ENCODE results near the gene KCNK17. TPM values are rescaled to one million over a fixed set of nuclear protein-coding genes. Genes with fewer than 3 reads are reported as not detected.

Gene KCNK17
- total RNA-seq, 5 donors from 2014 or later (not counting 1 experiment from before 2014, with no cell fraction given), result 0.38 TPM; not detected in 4

DNA sequence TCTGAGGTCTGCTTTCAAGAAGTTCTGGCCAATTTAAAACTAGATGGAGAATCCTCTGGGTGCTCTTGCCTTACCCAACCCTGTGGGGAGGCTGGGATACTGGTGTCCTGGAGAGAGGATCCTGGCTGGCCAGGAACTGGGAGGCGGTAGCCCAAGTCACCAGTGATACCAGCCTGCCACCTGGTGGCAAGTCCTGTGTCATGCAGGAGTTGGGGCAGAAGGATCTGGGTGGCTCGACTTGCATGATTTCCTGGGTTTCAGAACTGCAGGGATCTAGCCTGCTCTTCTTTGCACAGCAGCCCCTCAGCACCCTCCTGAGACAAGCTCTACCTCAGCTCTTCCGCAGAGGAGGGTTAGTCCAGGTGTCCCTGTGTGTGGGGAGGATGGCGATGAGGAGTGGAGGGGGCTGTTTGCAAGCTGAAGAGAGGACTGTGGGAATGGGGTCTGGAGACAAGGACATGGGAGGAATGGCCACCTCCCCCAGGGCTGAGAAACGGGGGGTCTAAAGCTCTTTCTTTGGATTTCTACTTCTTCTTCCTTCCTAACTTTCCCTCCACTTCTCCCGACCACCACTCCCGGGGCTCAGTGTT is 4.2 kb downstream of the KCNK17 start:
- Histone ChIP-seq H3K4me3 (ENCODE audit: control insufficient read depth in 1 of 2, extremely low read depth in 1 of 2, low read length in 1 of 2) (no peak overlapping the region), H3K27ac (ENCODE audit: low read length) (no peak overlapping the region), H3K36me3 (ENCODE audit: control insufficient read depth in 2 of 2, extremely low read depth in 1 of 2, insufficient read depth in 1 of 2, low read length in 1 of 2) (no peaks in the 10 kb centered on the region), H3K4me1 (ENCODE audit: control insufficient read depth in 1 of 2, extremely low read depth in 1 of 2, insufficient read depth in 2 of 2, low read length in 2 of 2) (peaks cover 0 to 17% of the 10 kb centered on the region in 2 experiments), H3K27me3 (replicated peaks in 1 of 2; ENCODE audit: control insufficient read depth in 2 of 2, extremely low read depth in 1 of 2, insufficient read depth in 2 of 2, low read length in 1 of 2) (peaks cover 0 to 42% of the 10 kb centered on the region in 2 experiments), H3K9me3 (no peaks in the 10 kb centered on the region)
- ATAC-seq (replicated peaks in 1 of 4) (peak in 2 of 4 experiments; percentile 48 to 50), DNase-seq (peak in 29 of 35 experiments; percentile 4 to 65 (median 36))
- CTCF ChIA-PET, result interaction anchor here (0.6 to 1.5 kb wide), 10 partner anchors 34 to 442 kb away, joined by 3 to 6 read pairs (median 3); no protein-coding TSS in a partner anchor
- H3K36me3 Mint-ChIP-seq, result no peaks in the 10 kb centered on the region
- H3K27ac Mint-ChIP-seq, result no peak overlapping the region
- H3K27me3 Mint-ChIP-seq, result peaks cover 19 to 44% of the 10 kb centered on the region in 2 donors
- H3K4me1 Mint-ChIP-seq, result peaks cover 0 to 4% (median 3%) of the 10 kb centered on the region in 3 donors
- POLR2A ChIA-PET, result no interaction called here
- H3K9me3 Mint-ChIP-seq, result no peaks in the 10 kb centered on the region
- no peak overlapping the region for H3K4me3 Mint-ChIP-seq
- WGBS (ENCODE audit: insufficient coverage), result 31% methylated on average over 3 of the region's 7 CpGs

DNA sequence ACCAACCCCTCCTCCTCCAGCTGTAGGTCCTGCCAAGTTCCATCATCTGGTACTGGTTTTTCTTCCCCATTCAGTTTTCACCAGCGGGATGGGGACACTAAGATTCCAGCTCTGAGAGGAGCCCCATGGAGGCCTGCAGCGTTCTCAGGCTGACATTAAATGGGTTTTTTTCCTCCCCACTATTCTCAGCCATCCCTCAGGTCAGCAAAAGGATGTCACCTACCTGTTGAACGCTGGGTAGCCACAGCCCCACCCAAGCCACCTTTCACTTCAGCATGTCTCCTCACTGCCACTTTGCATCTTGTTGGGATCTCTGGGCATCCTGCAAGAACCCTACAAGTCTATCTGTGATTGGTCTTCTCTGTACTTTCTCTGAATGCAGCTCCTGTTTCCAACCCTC is 6.8 kb downstream of the KCNK17 start:
- Histone ChIP-seq H3K4me1 (ENCODE audit: control insufficient read depth in 1 of 2, extremely low read depth in 1 of 2, insufficient read depth in 2 of 2, low read length in 2 of 2) (peaks cover 0 to 9% of the 10 kb centered on the region in 2 experiments), H3K4me3 (ENCODE audit: control insufficient read depth in 1 of 2, extremely low read depth in 1 of 2, low read length in 1 of 2) (no peak overlapping the region), H3K27ac (ENCODE audit: low read length) (no peak overlapping the region), H3K36me3 (ENCODE audit: control insufficient read depth in 2 of 2, extremely low read depth in 1 of 2, insufficient read depth in 1 of 2, low read length in 1 of 2) (no peaks in the 10 kb centered on the region), H3K27me3 (replicated peaks in 1 of 2; ENCODE audit: control insufficient read depth in 2 of 2, extremely low read depth in 1 of 2, insufficient read depth in 2 of 2, low read length in 1 of 2) (peaks cover 0 to 16% of the 10 kb centered on the region in 2 experiments), H3K9me3 (no peaks in the 10 kb centered on the region)
- Mint-ChIP-seq H3K4me1 (peaks cover 4 to 8% (median 8%) of the 10 kb centered on the region in 3 donors), H3K27ac (no peak overlapping the region), H3K9me3 (no peaks in the 10 kb centered on the region), H3K4me3 (no peak overlapping the region), H3K36me3 (no peaks in the 10 kb centered on the region), H3K27me3 (peaks cover 16 to 22% of the 10 kb centered on the region in 2 donors)
- ChIA-PET CTCF (interaction anchor here (0.8 to 1.1 kb wide), 3 partner anchors 143 to 435 kb away, joined by 3 read pairs; no protein-coding TSS in a partner anchor), POLR2A (no interaction called here)
- 76% methylated on average over 2 of the region's 3 CpGs for WGBS (ENCODE audit: insufficient coverage)
- ATAC-seq (replicated peaks in 1 of 4) (no peak), DNase-seq (no peak)

DNA sequence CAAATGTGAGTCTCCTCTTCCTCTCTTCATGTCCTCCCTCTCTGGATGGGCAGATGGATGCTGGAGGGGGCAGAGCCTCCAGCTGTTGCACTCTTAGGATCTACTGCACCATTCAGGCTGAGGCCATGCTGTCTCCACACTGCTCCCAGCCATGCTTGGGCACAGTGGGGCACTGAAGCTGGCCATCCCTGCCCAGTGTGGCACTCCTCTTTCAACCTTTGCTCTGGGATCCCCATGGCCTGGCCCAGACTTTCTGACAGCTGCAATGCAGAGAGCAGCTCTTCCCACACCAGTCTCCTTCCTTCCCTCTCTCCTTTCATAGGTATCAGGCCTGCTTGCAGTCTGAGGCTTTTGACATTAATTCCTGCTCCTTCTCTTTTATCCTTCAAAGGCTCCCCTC is 9.3 kb downstream of the KCNK17 start:
- Mint-ChIP-seq H3K27me3 (peaks cover under 1 to 6% of the 10 kb centered on the region in 2 donors), H3K9me3 (no peaks in the 10 kb centered on the region), H3K4me1 (peaks cover 4 to 9% (median 5%) of the 10 kb centered on the region in 3 donors), H3K4me3 (no peak overlapping the region), H3K27ac (no peak overlapping the region), H3K36me3 (no peaks in the 10 kb centered on the region)
- peaks cover 0 to 9% of the 10 kb centered on the region in 2 experiments for H3K4me1 ChIP-seq (ENCODE audit: control insufficient read depth in 1 of 2, extremely low read depth in 1 of 2, insufficient read depth in 2 of 2, low read length in 2 of 2)
- ATAC-seq (replicated peaks in 1 of 4) (no peak), DNase-seq (no peak)
- no peak overlapping the region for H3K27ac ChIP-seq (ENCODE audit: low read length)
- ChIA-PET POLR2A (interaction anchor here in 1 of 2 donors (0.7 kb wide), 1 partner anchor 431 kb away, joined by 3 read pairs; no protein-coding TSS in a partner anchor), CTCF (interaction anchor here (0.6 to 2.8 kb wide), 11 partner anchors 24 to 1868 kb away, joined by 3 to 15 read pairs (median 3); no protein-coding TSS in a partner anchor)
- peaks cover 0 to 10% of the 10 kb centered on the region in 2 experiments for H3K27me3 ChIP-seq (replicated peaks in 1 of 2; ENCODE audit: control insufficient read depth in 2 of 2, extremely low read depth in 1 of 2, insufficient read depth in 2 of 2, low read length in 1 of 2)
- H3K4me3 ChIP-seq (ENCODE audit: control insufficient read depth in 1 of 2, extremely low read depth in 1 of 2, low read length in 1 of 2), result no peak overlapping the region
- no peaks in the 10 kb centered on the region for H3K9me3 ChIP-seq
- no peaks in the 10 kb centered on the region for H3K36me3 ChIP-seq (ENCODE audit: control insufficient read depth in 2 of 2, extremely low read depth in 1 of 2, insufficient read depth in 1 of 2, low read length in 1 of 2)

DNA sequence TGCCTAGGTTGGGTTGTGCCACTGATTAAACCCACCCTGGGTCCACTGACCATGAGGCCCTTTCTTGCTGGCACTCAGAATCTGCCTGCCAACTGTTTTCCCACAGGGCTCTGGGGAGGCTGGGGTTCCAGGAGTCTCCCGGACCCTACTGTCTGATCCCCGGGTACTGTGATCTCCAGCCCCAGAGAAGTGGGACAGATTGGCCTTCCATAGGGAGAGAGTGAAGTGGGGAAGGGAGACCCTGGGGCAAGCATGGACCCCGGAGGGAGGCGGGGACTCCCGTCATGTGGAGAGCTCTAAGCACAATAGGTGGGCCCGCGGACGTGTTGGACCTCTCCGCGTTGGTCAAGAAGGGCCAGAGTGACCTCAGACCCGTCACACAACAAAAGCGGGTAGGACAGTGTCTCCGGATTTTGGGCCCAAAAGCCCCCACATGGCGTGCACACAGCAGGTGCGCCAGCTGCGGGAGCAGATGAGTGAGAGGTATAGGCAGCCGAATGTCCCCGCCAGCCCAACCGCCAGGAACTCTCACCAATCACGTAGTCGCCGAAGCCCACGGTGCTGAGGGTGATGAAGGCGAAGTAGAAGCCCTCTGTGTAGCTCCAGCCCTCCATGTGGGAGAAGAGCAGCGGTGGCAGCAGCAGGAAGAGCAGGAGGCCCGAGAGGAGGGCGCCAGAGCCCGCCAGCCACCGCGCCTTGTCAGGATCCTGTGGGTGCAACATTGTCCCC is 10.6 kb downstream of the KCNK17 start:
- H3K4me1 Mint-ChIP-seq, result peaks cover 4 to 9% (median 5%) of the 10 kb centered on the region in 3 donors
- ATAC-seq (replicated peaks in 1 of 4) (no peak), DNase-seq (peak in 2 of 35 experiments; percentile 2 to 8)
- Histone ChIP-seq H3K27me3 (replicated peaks in 1 of 2; ENCODE audit: control insufficient read depth in 2 of 2, extremely low read depth in 1 of 2, insufficient read depth in 2 of 2, low read length in 1 of 2) (peaks cover 0 to 12% of the 10 kb centered on the region in 2 experiments), H3K27ac (ENCODE audit: low read length) (no peak overlapping the region), H3K4me1 (ENCODE audit: control insufficient read depth in 1 of 2, extremely low read depth in 1 of 2, insufficient read depth in 2 of 2, low read length in 2 of 2) (peaks cover 0 to 9% of the 10 kb centered on the region in 2 experiments), H3K4me3 (ENCODE audit: control insufficient read depth in 1 of 2, extremely low read depth in 1 of 2, low read length in 1 of 2) (no peak overlapping the region), H3K9me3 (no peaks in the 10 kb centered on the region), H3K36me3 (ENCODE audit: control insufficient read depth in 2 of 2, extremely low read depth in 1 of 2, insufficient read depth in 1 of 2, low read length in 1 of 2) (no peaks in the 10 kb centered on the region)
- no peaks in the 10 kb centered on the region for H3K9me3 Mint-ChIP-seq
- peaks cover 0 to 8% of the 10 kb centered on the region in 2 donors for H3K27me3 Mint-ChIP-seq
- POLR2A ChIA-PET, result interaction anchor here in 1 of 2 donors (0.8 kb wide), 1 partner anchor 428 kb away, joined by 3 read pairs; no protein-coding TSS in a partner anchor
- H3K27ac Mint-ChIP-seq, result no peak overlapping the region
- CTCF ChIA-PET, result interaction anchor here (0.5 to 2.5 kb wide), 10 partner anchors 38 to 431 kb away, joined by 3 to 28 read pairs (median 6); no protein-coding TSS in a partner anchor
- WGBS (ENCODE audit: insufficient coverage), result 78% methylated on average over 25 of the region's 30 CpGs
- H3K4me3 Mint-ChIP-seq, result peak overlapping the region in 1 of 3 donors; percentile 55
- H3K36me3 Mint-ChIP-seq, result no peaks in the 10 kb centered on the region

DNA sequence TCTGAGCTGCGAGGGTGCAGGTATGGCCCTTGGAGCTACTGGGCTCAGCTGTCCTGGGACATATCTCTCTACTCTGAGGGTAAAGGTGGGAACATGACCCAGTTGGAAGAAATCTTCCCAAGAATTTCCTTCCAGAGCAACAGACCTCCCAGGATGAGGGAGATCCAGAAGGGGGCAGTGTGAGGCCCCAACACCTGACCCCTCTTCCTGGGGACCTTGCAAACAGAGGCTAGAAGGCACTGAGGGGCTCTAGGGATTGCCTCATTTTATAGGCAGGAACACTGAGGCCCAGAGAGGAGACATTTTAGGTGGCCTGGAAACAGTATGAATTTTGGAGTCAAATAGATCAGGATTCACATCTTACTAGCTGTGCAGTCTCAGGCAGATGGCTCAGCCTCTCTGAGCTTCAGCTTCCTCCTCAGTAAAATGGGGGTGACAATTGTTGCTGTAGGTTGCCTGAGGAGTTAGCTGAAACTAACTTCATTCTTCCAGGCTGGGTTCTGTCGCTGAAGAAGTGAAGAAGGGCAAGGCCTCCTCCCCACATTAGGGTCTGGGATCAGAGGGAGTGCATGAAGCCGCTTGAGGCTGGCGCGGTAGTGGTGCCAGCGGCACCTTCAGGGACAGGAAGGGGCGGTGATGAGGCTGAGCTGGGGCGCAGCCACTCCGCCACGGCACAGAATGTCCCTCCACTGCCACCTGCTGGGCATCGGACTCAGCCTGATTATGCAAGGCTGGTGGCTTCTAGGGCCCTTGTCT is 11.4 kb downstream of the KCNK17 start:
- Histone ChIP-seq H3K36me3 (ENCODE audit: control insufficient read depth in 2 of 2, extremely low read depth in 1 of 2, insufficient read depth in 1 of 2, low read length in 1 of 2) (no peaks in the 10 kb centered on the region), H3K27ac (ENCODE audit: low read length) (no peak overlapping the region), H3K4me3 (ENCODE audit: control insufficient read depth in 1 of 2, extremely low read depth in 1 of 2, low read length in 1 of 2) (peak overlapping the region; percentile 12 to 48), H3K9me3 (no peaks in the 10 kb centered on the region), H3K4me1 (ENCODE audit: control insufficient read depth in 1 of 2, extremely low read depth in 1 of 2, insufficient read depth in 2 of 2, low read length in 2 of 2) (peaks cover 0 to 9% of the 10 kb centered on the region in 2 experiments), H3K27me3 (replicated peaks in 1 of 2; ENCODE audit: control insufficient read depth in 2 of 2, extremely low read depth in 1 of 2, insufficient read depth in 2 of 2, low read length in 1 of 2) (peaks cover 0 to 16% of the 10 kb centered on the region in 2 experiments)
- peak; percentile 88 to 99 (median 95) for ATAC-seq (replicated peaks in 1 of 4)
- WGBS (ENCODE audit: insufficient coverage), result 0% methylated on average over 9 of the region's 11 CpGs
- Mint-ChIP-seq H3K9me3 (no peaks in the 10 kb centered on the region), H3K4me1 (peaks cover 4 to 9% (median 5%) of the 10 kb centered on the region in 3 donors), H3K27me3 (peaks cover 0 to 8% of the 10 kb centered on the region in 2 donors), H3K27ac (no peak overlapping the region), H3K36me3 (no peaks in the 10 kb centered on the region), H3K4me3 (peak overlapping the region; percentile 36 to 65 (median 55))
- POLR2A ChIA-PET, result interaction anchor here in 1 of 2 donors (0.8 kb wide), 1 partner anchor 427 kb away, joined by 3 read pairs; no protein-coding TSS in a partner anchor
- CTCF ChIA-PET, result interaction anchor here (0.5 to 2.5 kb wide), 12 partner anchors 112 to 431 kb away, joined by 3 to 28 read pairs (median 4); no protein-coding TSS in a partner anchor
- peak; percentile 57 to 90 (median 82) for DNase-seq
